ENCODE measurements around the gene SLAMF1.
"Not testable (repeated sequence)": the region's sequence is repeated elsewhere in the genome, so short reads cannot be mapped to it uniquely, and the experiment has no call there.

SLAMF1 gene, protein sequence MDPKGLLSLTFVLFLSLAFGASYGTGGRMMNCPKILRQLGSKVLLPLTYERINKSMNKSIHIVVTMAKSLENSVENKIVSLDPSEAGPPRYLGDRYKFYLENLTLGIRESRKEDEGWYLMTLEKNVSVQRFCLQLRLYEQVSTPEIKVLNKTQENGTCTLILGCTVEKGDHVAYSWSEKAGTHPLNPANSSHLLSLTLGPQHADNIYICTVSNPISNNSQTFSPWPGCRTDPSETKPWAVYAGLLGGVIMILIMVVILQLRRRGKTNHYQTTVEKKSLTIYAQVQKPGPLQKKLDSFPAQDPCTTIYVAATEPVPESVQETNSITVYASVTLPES

GRCh38 chr1:160646711-160647328, at the start of gene SLAMF1:
Gene SLAMF1 (minus strand): TSS chr1:160647044. CDS start chr1:160646945, 99 bp downstream.
- DNase-seq (ENCODE audit: low spot score), result no peak

GRCh38 chr1:160692390-160692789, 45.5 kb upstream of the SLAMF1 start:
- DNase-seq (ENCODE audit: low spot score), result not testable (repeated sequence)

- DNase-seq (ENCODE audit: low spot score), result no peak
These were observed 38.4 kb upstream of the SLAMF1 start for GRCh38 chr1:160685266-160685665.

- no peak for DNase-seq (ENCODE audit: low spot score)
These were observed 36.4 kb upstream of the SLAMF1 start for GRCh38 chr1:160682983-160683865.

DNA sequence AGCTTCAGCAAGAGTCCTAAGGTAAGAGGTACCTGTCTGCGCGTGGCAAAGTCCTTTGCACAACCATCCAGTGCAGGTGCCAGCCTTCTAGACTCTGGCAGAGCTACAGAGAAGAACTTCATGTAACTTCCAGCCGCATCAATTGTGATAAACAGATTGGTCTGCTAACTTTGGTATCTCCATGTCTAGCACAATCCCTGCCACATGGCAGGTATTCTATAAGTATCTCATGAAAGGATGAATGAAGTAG, 35.0 kb upstream of the SLAMF1 start:
- no peak for DNase-seq (ENCODE audit: low spot score)

GRCh38 chr1:160681066-160681890, 34.4 kb upstream of the SLAMF1 start:
- peak; percentile 25 for DNase-seq (ENCODE audit: low spot score)

- no peak for DNase-seq (ENCODE audit: low spot score)
These were observed 33.6 kb upstream of the SLAMF1 start for GRCh38 chr1:160680399-160680798.

- no peak for DNase-seq (ENCODE audit: low spot score)
These were observed 33.0 kb upstream of the SLAMF1 start for GRCh38 chr1:160679893-160680292.

- DNase-seq (ENCODE audit: low spot score), result no peak
These were observed 30.2 kb upstream of the SLAMF1 start for GRCh38 chr1:160676869-160677597.

- DNase-seq (ENCODE audit: low spot score), result peak; percentile 59
These were observed 29.0 kb upstream of the SLAMF1 start for GRCh38 chr1:160675641-160676410.

- DNase-seq (ENCODE audit: low spot score), result no peak
These were observed 27.6 kb upstream of the SLAMF1 start for GRCh38 chr1:160674415-160674814.

- no peak for DNase-seq (ENCODE audit: low spot score)
These were observed 26.2 kb upstream of the SLAMF1 start for GRCh38 chr1:160672789-160673695.

DNA sequence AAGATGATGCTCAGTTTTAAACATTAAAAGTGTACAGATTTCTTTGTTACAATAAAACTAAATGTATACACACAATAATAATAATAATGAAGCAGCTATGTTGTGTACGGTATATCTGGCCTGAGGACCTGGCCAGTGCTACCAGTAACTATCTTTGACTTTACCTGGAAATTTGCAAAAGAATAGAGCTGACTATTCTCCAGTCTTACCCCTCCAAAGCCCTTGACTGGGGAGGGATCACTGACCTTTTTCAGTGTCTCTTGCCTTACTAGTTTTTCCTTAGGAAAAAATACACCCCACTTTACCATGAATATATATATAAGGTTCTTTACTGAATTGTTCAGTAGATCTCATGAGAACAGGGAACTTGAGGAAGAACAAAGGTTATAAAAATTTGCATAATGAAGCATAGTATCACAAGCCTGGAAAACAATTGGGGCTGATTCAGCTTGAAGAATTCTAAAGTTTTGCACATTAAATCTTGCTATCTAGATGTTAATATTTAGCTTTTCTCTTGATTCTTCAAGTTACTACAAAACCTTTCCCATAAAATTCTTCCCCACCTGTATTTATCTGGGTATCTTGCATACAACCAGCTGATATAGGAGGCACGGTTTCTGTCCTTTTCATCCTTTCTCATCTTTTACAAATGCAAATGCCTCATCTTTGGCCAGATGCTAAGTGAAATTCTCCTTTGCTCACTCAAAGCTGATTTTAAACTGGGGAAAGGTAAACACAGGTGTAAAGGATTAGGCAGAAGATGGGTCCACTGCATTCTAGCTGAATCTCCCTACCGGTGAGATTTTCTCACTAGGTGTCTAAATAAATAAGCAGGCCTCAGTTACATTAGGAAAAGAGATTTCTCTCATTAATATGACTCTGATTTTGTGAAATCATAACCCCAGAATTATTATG, 25.0 kb upstream of the SLAMF1 start:
- DNase-seq (ENCODE audit: low spot score), result no peak

DNA sequence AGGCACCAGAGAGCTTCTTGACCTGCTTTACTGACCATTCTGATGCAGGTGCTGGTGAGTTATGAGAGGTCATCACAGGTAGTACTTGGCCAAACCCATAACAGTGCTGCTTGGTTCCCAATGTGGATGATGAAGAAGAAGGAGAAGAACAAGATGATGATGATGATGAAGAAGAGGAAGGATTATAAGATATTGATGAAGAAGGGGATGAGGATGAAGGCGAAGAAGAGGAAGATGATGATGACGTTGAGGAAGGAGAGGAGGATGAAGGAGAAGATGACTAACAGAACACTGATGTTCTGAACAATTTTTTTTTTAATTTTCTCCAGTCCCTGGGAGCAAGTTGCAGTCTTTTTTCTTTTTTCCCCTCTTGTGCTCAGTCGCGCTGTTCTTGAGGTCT, 23.9 kb upstream of the SLAMF1 start:
- no peak for DNase-seq (ENCODE audit: low spot score)

GRCh38 chr1:160669802-160670201, 23.0 kb upstream of the SLAMF1 start:
- no peak for DNase-seq (ENCODE audit: low spot score)

GRCh38 chr1:160669276-160669675, 22.4 kb upstream of the SLAMF1 start:
- no peak for DNase-seq (ENCODE audit: low spot score)

DNA sequence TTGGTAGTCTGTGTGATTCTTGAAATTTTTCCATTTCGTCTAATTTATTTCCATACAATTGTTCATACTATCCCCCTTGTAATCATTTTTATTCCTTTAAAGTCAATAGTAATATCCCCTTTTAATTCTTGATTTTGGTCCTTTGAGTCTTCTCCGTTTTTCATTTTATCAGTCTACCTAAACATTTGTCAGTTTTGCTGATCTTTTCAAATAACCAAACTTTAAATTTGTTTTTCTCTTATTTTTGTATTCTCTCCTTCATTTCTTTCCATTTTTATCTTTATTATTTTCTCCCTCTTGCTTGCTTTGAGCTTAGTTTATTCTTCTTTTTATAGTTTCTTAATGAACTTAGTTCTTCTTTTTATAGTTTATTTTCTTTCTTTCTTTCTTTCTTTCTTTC, 21.1 kb upstream of the SLAMF1 start:
- DNase-seq (ENCODE audit: low spot score), result no peak

GRCh38 chr1:160666079-160666442, 19.2 kb upstream of the SLAMF1 start:
- no peak for DNase-seq (ENCODE audit: low spot score)
